ENCODE data around the gene GDF10.

DNA sequence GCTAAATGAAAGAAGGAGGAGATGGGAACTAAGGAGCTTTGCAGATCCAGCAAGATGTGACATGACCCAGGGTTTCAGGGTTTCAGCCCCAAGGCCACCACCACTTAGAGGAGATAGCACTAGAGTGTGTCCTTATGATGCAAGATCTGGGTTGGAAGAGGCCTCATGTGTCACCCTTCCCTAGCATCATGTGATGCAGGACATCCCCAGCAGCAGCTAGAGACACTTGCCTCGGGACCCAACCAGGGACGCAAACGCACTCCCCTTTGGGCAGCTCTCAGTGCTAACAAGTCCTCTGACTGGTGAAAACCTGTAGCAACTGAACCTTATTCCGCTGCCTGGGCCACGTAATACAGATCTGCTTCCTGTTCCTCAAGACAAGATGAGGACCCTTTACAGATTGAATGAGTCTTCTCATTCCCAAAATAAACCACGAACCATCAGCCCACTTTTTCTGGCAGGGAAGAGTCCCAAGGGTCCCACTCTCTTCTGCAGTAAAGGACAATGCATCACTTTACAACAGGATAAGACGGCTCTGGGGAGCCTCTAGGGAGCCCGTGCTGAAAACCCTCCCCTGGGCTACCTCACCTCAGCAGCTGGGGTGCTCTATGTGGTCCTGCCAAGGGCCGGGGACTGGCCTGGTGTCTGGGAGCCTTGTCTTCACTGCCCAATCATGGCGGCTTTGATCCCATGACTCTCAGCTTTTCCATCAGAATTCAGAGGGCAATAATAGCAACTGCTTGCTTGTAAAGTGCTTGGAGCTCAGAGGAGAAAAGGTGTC lies 44.8 kb upstream of the GDF10 start:
- TF ChIP-seq CTCF (IDR thresholded peaks at IDR 0.05) (no peak), POLR2A (IDR thresholded peaks at IDR 0.05) (no peak)

Data from esophagus squamous epithelium (tissue), 4 donors.